SK-N-SH treated with all-trans-retinoic acid at 6 μM for 48 hours (cell line): ENCODE measurements around the gene TTBK1.

Experiments used
- ARNTL ChIP-seq: fragments of 450-650 bp; formaldehyde crosslinking; IDR thresholded peaks from 2 replicates; pipeline ENCODE4 v1.5.0; 2020; ENCODE audit warnings: low read depth, mild to moderate bottlenecking, moderate library complexity, borderline replicate concordance
- ESRRG ChIP-seq: fragments of 250-450 bp; sonication (Bioruptor Pico); IDR thresholded peaks from 2 replicates; pipeline ENCODE4 v1.6.1; 2021; ENCODE audit warnings: mild to moderate bottlenecking
- PPARA ChIP-seq: fragments of 250-450 bp; sonication (Bioruptor Pico); IDR thresholded peaks from 2 replicates; pipeline ENCODE4 v1.5.0; 2020; ENCODE audit warnings: mild to moderate bottlenecking, borderline replicate concordance
- RARB ChIP-seq: fragments of 250-450 bp; sonication (Bioruptor Pico); IDR thresholded peaks from 2 replicates; pipeline ENCODE4 v1.8.0; 2021; ENCODE audit warnings: mild to moderate bottlenecking, moderate library complexity
- ZC3H10 ChIP-seq: fragments of 250-450 bp; sonication (Bioruptor Pico); IDR thresholded peaks from 2 replicates; pipeline ENCODE4 v1.5.1; 2021; ENCODE audit warnings: mild to moderate bottlenecking, moderate library complexity
- ZFP3 ChIP-seq: fragments of 250-450 bp; sonication (Bioruptor Pico); IDR thresholded peaks from 2 replicates; pipeline ENCODE4 v1.5.0; 2020; ENCODE audit warnings: mild to moderate bottlenecking, moderate library complexity
- ZFP30 ChIP-seq: fragments of 450-650 bp; formaldehyde crosslinking; IDR thresholded peaks from 2 replicates; pipeline ENCODE4 v1.5.0; 2022; ENCODE audit warnings: mild to moderate bottlenecking, moderate library complexity
- TF ChIP-seq, protein P1 (sequence below): fragments of 250-450 bp; sonication (Bioruptor Pico); IDR thresholded peaks from 2 replicates; pipeline ENCODE4 v1.5.1; 2020; ENCODE audit warnings: low read depth, mild to moderate bottlenecking, moderate library complexity
- TF ChIP-seq, protein P2 (sequence below): fragments of 250-450 bp; sonication (Bioruptor Pico); IDR thresholded peaks from 2 replicates; pipeline ENCODE4 v1.5.1; 2021; ENCODE audit warnings: mild to moderate bottlenecking, moderate library complexity
- TF ChIP-seq, protein P3 (sequence below): fragments of 250-450 bp; sonication (Bioruptor Pico); IDR thresholded peaks from 2 replicates; pipeline ENCODE4 v1.8.0; 2020; ENCODE audit warnings: mild to moderate bottlenecking, moderate library complexity, borderline replicate concordance
- TF ChIP-seq, protein P4 (sequence below): fragments of 250-450 bp; sonication (Bioruptor Pico); IDR thresholded peaks from 2 replicates; pipeline ENCODE4 v1.8.0; 2021; ENCODE audit warnings: low read depth, mild to moderate bottlenecking, moderate library complexity, borderline replicate concordance

DNA sequence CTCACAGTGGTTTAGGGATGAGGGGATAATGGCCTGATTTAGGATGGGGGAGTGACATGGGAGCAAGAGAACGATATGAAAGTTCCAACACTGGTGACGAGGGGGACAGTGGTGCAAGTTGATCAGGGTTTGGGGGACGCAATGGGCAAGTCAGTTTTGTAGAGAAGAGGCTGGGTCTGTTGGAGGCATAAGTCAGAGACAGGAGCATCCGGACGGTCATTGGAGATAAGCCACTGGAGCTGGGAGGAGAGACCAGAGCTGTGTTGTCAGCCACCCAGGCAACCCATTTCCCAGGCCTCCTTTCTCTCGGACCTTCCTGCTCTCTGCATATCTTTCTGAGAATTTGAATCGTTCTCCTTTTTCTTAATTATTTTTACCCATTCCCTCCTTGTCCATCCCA, 23.5 kb upstream of the TTBK1 start:
- TF ChIP-seq RARB (no peak), ZFP30 (CRISPR knock-in tag) (no peak), ZC3H10 (CRISPR knock-in tag) (no peak), PPARA (no peak), ZFP3 (CRISPR knock-in tag) (no peak), ARNTL (CRISPR knock-in tag) (no peak), ESRRG (CRISPR knock-in tag) (no peak)
- TF ChIP-seq, protein P1, sequence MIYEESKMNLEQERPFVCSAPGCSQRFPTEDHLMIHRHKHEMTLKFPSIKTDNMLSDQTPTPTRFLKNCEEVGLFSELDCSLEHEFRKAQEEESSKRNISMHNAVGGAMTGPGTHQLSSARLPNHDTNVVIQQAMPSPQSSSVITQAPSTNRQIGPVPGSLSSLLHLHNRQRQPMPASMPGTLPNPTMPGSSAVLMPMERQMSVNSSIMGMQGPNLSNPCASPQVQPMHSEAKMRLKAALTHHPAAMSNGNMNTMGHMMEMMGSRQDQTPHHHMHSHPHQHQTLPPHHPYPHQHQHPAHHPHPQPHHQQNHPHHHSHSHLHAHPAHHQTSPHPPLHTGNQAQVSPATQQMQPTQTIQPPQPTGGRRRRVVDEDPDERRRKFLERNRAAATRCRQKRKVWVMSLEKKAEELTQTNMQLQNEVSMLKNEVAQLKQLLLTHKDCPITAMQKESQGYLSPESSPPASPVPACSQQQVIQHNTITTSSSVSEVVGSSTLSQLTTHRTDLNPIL (CRISPR knock-in tag), result no peak
- TF ChIP-seq, protein P2, sequence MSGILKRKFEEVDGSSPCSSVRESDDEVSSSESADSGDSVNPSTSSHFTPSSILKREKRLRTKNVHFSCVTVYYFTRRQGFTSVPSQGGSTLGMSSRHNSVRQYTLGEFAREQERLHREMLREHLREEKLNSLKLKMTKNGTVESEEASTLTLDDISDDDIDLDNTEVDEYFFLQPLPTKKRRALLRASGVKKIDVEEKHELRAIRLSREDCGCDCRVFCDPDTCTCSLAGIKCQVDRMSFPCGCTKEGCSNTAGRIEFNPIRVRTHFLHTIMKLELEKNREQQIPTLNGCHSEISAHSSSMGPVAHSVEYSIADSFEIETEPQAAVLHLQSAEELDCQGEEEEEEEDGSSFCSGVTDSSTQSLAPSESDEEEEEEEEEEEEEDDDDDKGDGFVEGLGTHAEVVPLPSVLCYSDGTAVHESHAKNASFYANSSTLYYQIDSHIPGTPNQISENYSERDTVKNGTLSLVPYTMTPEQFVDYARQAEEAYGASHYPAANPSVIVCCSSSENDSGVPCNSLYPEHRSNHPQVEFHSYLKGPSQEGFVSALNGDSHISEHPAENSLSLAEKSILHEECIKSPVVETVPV, result no peak
- TF ChIP-seq, protein P3, sequence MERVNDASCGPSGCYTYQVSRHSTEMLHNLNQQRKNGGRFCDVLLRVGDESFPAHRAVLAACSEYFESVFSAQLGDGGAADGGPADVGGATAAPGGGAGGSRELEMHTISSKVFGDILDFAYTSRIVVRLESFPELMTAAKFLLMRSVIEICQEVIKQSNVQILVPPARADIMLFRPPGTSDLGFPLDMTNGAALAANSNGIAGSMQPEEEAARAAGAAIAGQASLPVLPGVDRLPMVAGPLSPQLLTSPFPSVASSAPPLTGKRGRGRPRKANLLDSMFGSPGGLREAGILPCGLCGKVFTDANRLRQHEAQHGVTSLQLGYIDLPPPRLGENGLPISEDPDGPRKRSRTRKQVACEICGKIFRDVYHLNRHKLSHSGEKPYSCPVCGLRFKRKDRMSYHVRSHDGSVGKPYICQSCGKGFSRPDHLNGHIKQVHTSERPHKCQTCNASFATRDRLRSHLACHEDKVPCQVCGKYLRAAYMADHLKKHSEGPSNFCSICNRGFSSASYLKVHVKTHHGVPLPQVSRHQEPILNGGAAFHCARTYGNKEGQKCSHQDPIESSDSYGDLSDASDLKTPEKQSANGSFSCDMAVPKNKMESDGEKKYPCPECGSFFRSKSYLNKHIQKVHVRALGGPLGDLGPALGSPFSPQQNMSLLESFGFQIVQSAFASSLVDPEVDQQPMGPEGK (CRISPR knock-in tag), result no peak
- TF ChIP-seq, protein P4, sequence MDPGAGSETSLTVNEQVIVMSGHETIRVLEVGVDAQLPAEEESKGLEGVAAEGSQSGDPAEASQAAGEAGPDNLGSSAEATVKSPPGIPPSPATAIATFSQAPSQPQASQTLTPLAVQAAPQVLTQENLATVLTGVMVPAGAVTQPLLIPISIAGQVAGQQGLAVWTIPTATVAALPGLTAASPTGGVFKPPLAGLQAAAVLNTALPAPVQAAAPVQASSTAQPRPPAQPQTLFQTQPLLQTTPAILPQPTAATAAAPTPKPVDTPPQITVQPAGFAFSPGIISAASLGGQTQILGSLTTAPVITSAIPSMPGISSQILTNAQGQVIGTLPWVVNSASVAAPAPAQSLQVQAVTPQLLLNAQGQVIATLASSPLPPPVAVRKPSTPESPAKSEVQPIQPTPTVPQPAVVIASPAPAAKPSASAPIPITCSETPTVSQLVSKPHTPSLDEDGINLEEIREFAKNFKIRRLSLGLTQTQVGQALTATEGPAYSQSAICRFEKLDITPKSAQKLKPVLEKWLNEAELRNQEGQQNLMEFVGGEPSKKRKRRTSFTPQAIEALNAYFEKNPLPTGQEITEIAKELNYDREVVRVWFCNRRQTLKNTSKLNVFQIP (CRISPR knock-in tag), result no peak
